HepG2 (cell line): Measurements from ENCODE around the gene TRAP1. TPM values are rescaled to one million over a fixed set of nuclear protein-coding genes. Genes with fewer than 3 reads are reported as not detected.
"Not testable (repeated sequence)": the region's sequence is repeated elsewhere in the genome, so short reads cannot be mapped to it uniquely, and the experiment has no call there.

Experiments used
- ATAC-seq: fragments of 200-7000 bp; cut with Tn5 transposase; 3 replicates; pipeline ENCODE4 v1.9.1; 2020; ENCODE audit warnings: mild to moderate bottlenecking, moderate library complexity
- BruUV-seq: library from RNA; stranded (reverse); fragments of 400-500 nt; replicated peaks from 2 replicates; lab custom pipeline; 2021; lab: Mats Ljungman, UMichigan
- CTCF ChIA-PET: fragments of 300-600 bp; formaldehyde crosslinking; extraction: SDS; loops from one replicate; lab custom pipeline; 2021; ENCODE audit warnings: low total read pairs, inconsistent platforms, low intra/inter-chr PET ratio; lab: Yijun Ruan, JAX
- POLR2A ChIA-PET: fragments of 350-600 bp; sonication (Branson Sonifier 250); formaldehyde crosslinking; loops from one replicate; lab custom pipeline; 2020; ENCODE audit warnings: antibody characterized with exemption, inconsistent platforms; lab: Yijun Ruan, JAX
- DNase-seq: peaks from one replicate; pipeline ENCODE4 v3.0.0-alpha.2; 2015; ENCODE audit warnings: low spot score
- FAIRE-seq: peaks from 3 replicates; lab custom pipeline; 2011; peaks lifted over from hg19 to GRCh38; lab: Jason Lieb, UNC
- H2AFZ ChIP-seq: one replicate; pipeline ENCODE4 v1.6.1; 2011; ENCODE audit warnings: low read length, inconsistent platforms
- H3K27ac ChIP-seq: fragments of 300-600 bp; 3 replicates; pipeline ENCODE4 v1.8.0; 2011; ENCODE audit warnings: mixed run types, mild to moderate bottlenecking, mixed read lengths, low read length, inconsistent platforms; ENCODE audit not compliant: insufficient read depth; ENCODE audit errors: extremely low read length
- H3K27me3 ChIP-seq, 2 experiments: fragments of 200-600 bp in 1 of 2; 2 replicates in 1 of 2; 3 replicates in 1 of 2; pipeline versions ENCODE4 v1.6.0 to v1.8.0; 2011; ENCODE audit warnings: low read length in 2 of 2, mild to moderate bottlenecking in 2 of 2, moderate library complexity in 2 of 2, inconsistent platforms in 1 of 2; ENCODE audit not compliant: insufficient read depth in 2 of 2, control insufficient read depth in 1 of 2
- H3K36me3 ChIP-seq, 2 experiments: fragments of 200-600 bp in 1 of 2; replicated peaks in 1 of 2; 2 replicates in 1 of 2; 3 replicates in 1 of 2; pipeline versions ENCODE4 v1.5.1 to v1.8.0; 2011; ENCODE audit warnings: low read length in 2 of 2, inconsistent platforms in 1 of 2; ENCODE audit not compliant: insufficient read depth in 2 of 2, control insufficient read depth in 1 of 2
- H3K4me1 ChIP-seq: 2 replicates; pipeline ENCODE4 v1.5.1; 2012; ENCODE audit warnings: low read length, inconsistent platforms; ENCODE audit not compliant: insufficient read depth
- H3K4me2 ChIP-seq: 2 replicates; pipeline ENCODE4 v1.6.0; 2011; ENCODE audit warnings: low read depth, low read length, inconsistent platforms
- H3K4me3 ChIP-seq, 3 experiments: fragments of 200-600 bp in 1 of 3; sonication (generic), shearing (Covaris generic) in 1 of 3; replicated peaks in 1 of 3; 2 replicates each; pipeline ENCODE4 v1.5.1; 2011 to 2016; ENCODE audit warnings: low read length in 3 of 3, inconsistent platforms in 2 of 3, low read depth in 2 of 3, mild to moderate bottlenecking in 2 of 3, control low read depth in 1 of 3, mixed read lengths in 1 of 3; ENCODE audit not compliant: insufficient read depth in 1 of 3
- H3K79me2 ChIP-seq: one replicate; pipeline ENCODE4 v1.6.1; 2011; ENCODE audit warnings: low read length, inconsistent platforms; ENCODE audit not compliant: insufficient read depth
- H3K9ac ChIP-seq: 2 replicates; pipeline ENCODE4 v1.6.0; 2011; ENCODE audit warnings: mild to moderate bottlenecking, low read depth, low read length, inconsistent platforms; ENCODE audit not compliant: insufficient read depth
- H3K9me3 ChIP-seq: 2 replicates; pipeline ENCODE4 v1.5.1; 2012; ENCODE audit warnings: mild to moderate bottlenecking, low read length
- H4K20me1 ChIP-seq: 2 replicates; pipeline ENCODE4 v1.6.0; 2011; ENCODE audit warnings: inconsistent platforms, mild to moderate bottlenecking, low read length, moderate library complexity; ENCODE audit not compliant: insufficient read depth
- FOXO4 ChIP-seq: sonication (generic); formaldehyde crosslinking; conservative IDR thresholded peaks from 2 replicates; pipeline ENCODE4 v1.8.1; 2023; ENCODE audit warnings: missing genetic modification reagents
- MAFF ChIP-seq: IDR thresholded peaks from 2 replicates; pipeline ENCODE4 v1.6.1; 2011; ENCODE audit warnings: low read depth, low read length, improper control_type of control experiment
- ZNF121 ChIP-seq: sonication (generic); formaldehyde crosslinking; IDR thresholded peaks from 2 replicates; pipeline ENCODE4 v1.5.0; 2020; ENCODE audit warnings: mild to moderate bottlenecking, missing genetic modification reagents
- ZNF142 ChIP-seq: sonication (generic); formaldehyde crosslinking; IDR thresholded peaks from 2 replicates; pipeline ENCODE4 v1.4.0; 2020; ENCODE audit warnings: missing genetic modification reagents
- WGBS: methylation state at CpG from one replicate; pipeline ENCODE4 v1.1.6; 2017; ENCODE audit warnings: low lambda C conversion rate; 5-methylcytosine and 5-hydroxymethylcytosine counted together
- in situ Hi-C: cut with HindIII; loops from 2 replicates; pipeline ENCODE4 v1.10.0; 2017; ENCODE audit warnings: low pct_unique_long_range_greater_than_20kb; ENCODE audit not compliant: extremely low pct_ligation_motif_present
- intact Hi-C: fragments of 100-400 bp; cut with micrococcal nuclease; formaldehyde crosslinking; loops from one replicate; pipeline ENCODE4 v1.10.0; 2022; ENCODE audit not compliant: unreplicated experiment
- polyA plus RNA-seq, 8 experiments: library from polyadenylated mRNA; depleted of rRNA in 3 of 8; stranded (reverse) in 7 of 8; unstranded in 1 of 8; fragments of >200 nt; fragmentation: Illumina TruSeq in 4 of 8; extraction: Trizol in 4 of 8; gene quantifications; 2 replicates each; pipeline versions ENCODE4 v1.2.1 to v1.2.3, GENCODE V29; 2011 to 2016; ENCODE audit warnings: low read depth in 4 of 8, missing spikeins in 1 of 8, mixed read lengths in 1 of 8; ENCODE audit not compliant: insufficient read depth in 1 of 8
- total RNA-seq, 5 experiments: library from RNA; depleted of rRNA; stranded (reverse); fragments of >200 nt; fragmentation: Illumina TruSeq; extraction: Trizol; gene quantifications; 2 replicates each; pipeline ENCODE4 v1.2.3, GENCODE V29; 2016; ENCODE audit warnings: low read depth in 1 of 5

The TRAP1 gene
- total and polyA plus RNA-seq, 2 of the 13 experiments (the other 11 are each of a cell fraction or from before 2014, with no cell fraction given): 127 to 240 TPM

GRCh38 chr16:3715430-3715829 lies 1.9 kb downstream of the TRAP1 start (continued):
- TF ChIP-seq ZNF142: no peak
- peak; percentile 39 for TF ChIP-seq MAFF

- ATAC-seq, in situ Hi-C loops: not testable (repeated sequence)
These were observed 2.9 kb downstream of the TRAP1 start for GRCh38 chr16:3714378-3714777.

More at GRCh38 chr16:3714378-3714777, 2.9 kb downstream of the TRAP1 start:
- DNase-seq, FAIRE-seq: not testable (repeated sequence)
- peaks cover 64% of the 10 kb centered on the region for H3K4me1 ChIP-seq
- TF ChIP-seq ZNF121 (CRISPR knock-in tag) (peak; percentile 83), FOXO4 (0 out of 2 replicates have a peak, but pooled peaks have one; percentile 51)
- TF ChIP-seq, all 625 proteins: peak for 2; not testable (repeated sequence) for 623
- H3K27me3 ChIP-seq, H3K9ac ChIP-seq, H3K4me3 ChIP-seq, H3K27ac ChIP-seq, H3K4me2 ChIP-seq, H3K9me3 ChIP-seq, intact Hi-C loops, H2AFZ ChIP-seq, BruUV-seq, H4K20me1 ChIP-seq, CTCF ChIA-PET: not testable (repeated sequence)
- POLR2A ChIA-PET: interaction anchor here (9.7 kb wide), 1 partner anchor 18 kb away, joined by 144 read pairs; no protein-coding TSS in a partner anchor
- Histone ChIP-seq H3K79me2 (peaks cover 73% of the 10 kb centered on the region), H3K36me3 (peaks cover 1 to 12% of the 10 kb centered on the region in 2 experiments; a peak in 2 of 5 replicates)
- 99% methylated on average over 10 of the region's 10 CpGs for WGBS
